GM21529 (cell line): Measurements from ENCODE around the gene KLHDC4.
"Not testable (repeated sequence)": the region's sequence is repeated elsewhere in the genome, so short reads cannot be mapped to it uniquely, and the experiment has no call there.

Experiments
- ATAC-seq: cut with Tn5 transposase; IDR thresholded peaks from one replicate; pipeline ENCODE4 v1.9.1; 2021; ENCODE audit not compliant: unreplicated experiment

Gene KLHDC4

GRCh38 chr16:87744750-87745514 is 20.9 kb downstream of the KLHDC4 start:
- ATAC-seq = no peak

GRCh38 chr16:87742781-87743490 is 22.9 kb downstream of the KLHDC4 start:
- no peak for ATAC-seq

GRCh38 chr16:87741700-87742415 is 23.9 kb downstream of the KLHDC4 start:
- no peak for ATAC-seq

- no peak for ATAC-seq
Measured at GRCh38 chr16:87740909-87741424, 24.8 kb downstream of the KLHDC4 start.

- no peak for ATAC-seq
Measured at GRCh38 chr16:87740441-87740840, 25.3 kb downstream of the KLHDC4 start.

- no peak for ATAC-seq
Measured at GRCh38 chr16:87739801-87740200, 26.0 kb downstream of the KLHDC4 start.

GRCh38 chr16:87736008-87736382 is 29.8 kb downstream of the KLHDC4 start:
- ATAC-seq = no peak

- ATAC-seq = no peak
Measured at GRCh38 chr16:87735270-87736007, 30.3 kb downstream of the KLHDC4 start.

- ATAC-seq = no peak
Measured at GRCh38 chr16:87734644-87735043, 31.1 kb downstream of the KLHDC4 start.

GRCh38 chr16:87733190-87733589 is 32.6 kb downstream of the KLHDC4 start:
- no peak for ATAC-seq

GRCh38 chr16:87731607-87732006 is 34.2 kb downstream of the KLHDC4 start:
- ATAC-seq = no peak

- ATAC-seq = peak; percentile 71
Measured at GRCh38 chr16:87729266-87729954, 36.4 kb downstream of the KLHDC4 start.

- no peak for ATAC-seq
Measured at GRCh38 chr16:87728026-87728425, 37.8 kb downstream of the KLHDC4 start.

GRCh38 chr16:87727346-87727745 is 38.4 kb downstream of the KLHDC4 start:
- ATAC-seq = no peak

- not testable (repeated sequence) for ATAC-seq
Measured at GRCh38 chr16:87726577-87726976, 39.2 kb downstream of the KLHDC4 start.

GRCh38 chr16:87725596-87726235 is 40.1 kb downstream of the KLHDC4 start:
- ATAC-seq = no peak

- no peak for ATAC-seq
Measured at GRCh38 chr16:87724490-87725291, 41.1 kb downstream of the KLHDC4 start.

GRCh38 chr16:87723226-87723623 is 42.6 kb downstream of the KLHDC4 start:
- no peak for ATAC-seq

GRCh38 chr16:87722590-87723225 is 43.1 kb downstream of the KLHDC4 start:
- no peak for ATAC-seq
